GM23248 (cell line): ENCODE results near the gene CCND2. TPM values are rescaled to one million over a fixed set of nuclear protein-coding genes. Genes with fewer than 3 reads are reported as not detected.

Source experiments
- DNase-seq: peaks from one replicate; pipeline ENCODE4 v3.0.0-alpha.2; 2015
- H2AFZ ChIP-seq: fragments of 200-600 bp; sonication (generic); 2 replicates; pipeline ENCODE4 v1.6.1; 2016; ENCODE audit warnings: antibody characterized with exemption
- H3F3A ChIP-seq: fragments of 200-600 bp; sonication (generic); 2 replicates; pipeline ENCODE4 v1.6.1; 2016; ENCODE audit warnings: mild to moderate bottlenecking, antibody characterized with exemption, mixed run types; ENCODE audit not compliant: insufficient read depth
- H3K27ac ChIP-seq: fragments of 200-600 bp; sonication (generic); 2 replicates; pipeline ENCODE4 v1.5.1; 2016; ENCODE audit warnings: mild to moderate bottlenecking
- H3K27me3 ChIP-seq: fragments of 200-600 bp; sonication (generic); replicated peaks from 2 replicates; pipeline ENCODE4 v1.6.1; 2016; ENCODE audit warnings: mild to moderate bottlenecking; ENCODE audit not compliant: insufficient read depth
- H3K36me3 ChIP-seq: fragments of 200-600 bp; sonication (generic); 2 replicates; pipeline ENCODE4 v1.6.1; 2016; ENCODE audit warnings: low read depth, mild to moderate bottlenecking
- H3K4me1 ChIP-seq: fragments of 200-600 bp; sonication (generic); 2 replicates; pipeline ENCODE4 v1.6.1; 2016; ENCODE audit warnings: mild to moderate bottlenecking; ENCODE audit not compliant: insufficient read depth
- H3K4me2 ChIP-seq: fragments of 200-600 bp; sonication (generic); one replicate; pipeline ENCODE4 v1.6.1; 2016; ENCODE audit warnings: mild to moderate bottlenecking; ENCODE audit not compliant: unreplicated experiment
- H3K4me3 ChIP-seq: fragments of 200-600 bp; sonication (generic); 2 replicates; pipeline ENCODE4 v1.5.1; 2016; ENCODE audit warnings: mild to moderate bottlenecking
- H3K79me2 ChIP-seq: fragments of 200-600 bp; sonication (generic); 2 replicates; pipeline ENCODE4 v1.6.1; 2016; ENCODE audit warnings: mild to moderate bottlenecking; ENCODE audit not compliant: insufficient read depth
- H3K9ac ChIP-seq: fragments of 200-600 bp; sonication (generic); 2 replicates; pipeline ENCODE4 v1.6.1; 2016; ENCODE audit warnings: mild to moderate bottlenecking
- H3K9me2 ChIP-seq: fragments of 200-600 bp; sonication (generic); 2 replicates; pipeline ENCODE4 v1.6.1; 2016; ENCODE audit warnings: mixed run types, mild to moderate bottlenecking, moderate library complexity; ENCODE audit not compliant: insufficient read depth
- H3K9me3 ChIP-seq: fragments of 200-600 bp; sonication (generic); one replicate; pipeline ENCODE4 v1.6.1; 2017; ENCODE audit warnings: low read depth
- H4K20me1 ChIP-seq: fragments of 200-600 bp; sonication (generic); 2 replicates; pipeline ENCODE4 v1.6.0; 2016; ENCODE audit not compliant: insufficient read depth
- EZH2 ChIP-seq: fragments of 200-600 bp; sonication (generic); IDR thresholded peaks from 2 replicates; pipeline ENCODE4 v1.6.1; 2018; ENCODE audit warnings: antibody characterized with exemption, mild to moderate bottlenecking; ENCODE audit not compliant: insufficient read depth, poor library complexity, severe bottlenecking
- EZH2phosphoT487 ChIP-seq: fragments of 200-600 bp; sonication (generic); IDR thresholded peaks from 2 replicates; pipeline ENCODE4 v1.6.1; 2018; ENCODE audit warnings: antibody characterized with exemption, moderate library complexity, mild to moderate bottlenecking, low read depth; ENCODE audit not compliant: insufficient read depth
- WGBS, 2 experiments: methylation state at CpG; one replicate each; pipeline ENCODE4 v1.1.6; 2015 to 2017; ENCODE audit warnings: low lambda C conversion rate in 2 of 2, low coverage in 1 of 2; ENCODE audit errors: missing lambda C conversion rate in 2 of 2; 5-methylcytosine and 5-hydroxymethylcytosine counted together
- in situ Hi-C: fragments of 300-500 bp; cut with MboI; formaldehyde crosslinking; loops from 2 replicates; pipeline ENCODE4 v1.15.0; 2020
- polyA plus RNA-seq: library from polyadenylated mRNA; unstranded; fragments of >200 nt; fragmentation: Nextera tagmentation; extraction: Ambion mirVana; gene quantifications from 2 replicates; pipeline ENCODE4 v1.2.1, GENCODE V29; 2016
- total RNA-seq: library from RNA; depleted of rRNA; stranded (reverse); fragments of >200 nt; shearing (Covaris generic); gene quantifications from 2 replicates; pipeline ENCODE4 v1.2.3, GENCODE V29; 2014

Gene CCND2
- total and polyA plus RNA-seq, 2 experiments from 2014 or later: 2.9 to 4.9 TPM

DNA sequence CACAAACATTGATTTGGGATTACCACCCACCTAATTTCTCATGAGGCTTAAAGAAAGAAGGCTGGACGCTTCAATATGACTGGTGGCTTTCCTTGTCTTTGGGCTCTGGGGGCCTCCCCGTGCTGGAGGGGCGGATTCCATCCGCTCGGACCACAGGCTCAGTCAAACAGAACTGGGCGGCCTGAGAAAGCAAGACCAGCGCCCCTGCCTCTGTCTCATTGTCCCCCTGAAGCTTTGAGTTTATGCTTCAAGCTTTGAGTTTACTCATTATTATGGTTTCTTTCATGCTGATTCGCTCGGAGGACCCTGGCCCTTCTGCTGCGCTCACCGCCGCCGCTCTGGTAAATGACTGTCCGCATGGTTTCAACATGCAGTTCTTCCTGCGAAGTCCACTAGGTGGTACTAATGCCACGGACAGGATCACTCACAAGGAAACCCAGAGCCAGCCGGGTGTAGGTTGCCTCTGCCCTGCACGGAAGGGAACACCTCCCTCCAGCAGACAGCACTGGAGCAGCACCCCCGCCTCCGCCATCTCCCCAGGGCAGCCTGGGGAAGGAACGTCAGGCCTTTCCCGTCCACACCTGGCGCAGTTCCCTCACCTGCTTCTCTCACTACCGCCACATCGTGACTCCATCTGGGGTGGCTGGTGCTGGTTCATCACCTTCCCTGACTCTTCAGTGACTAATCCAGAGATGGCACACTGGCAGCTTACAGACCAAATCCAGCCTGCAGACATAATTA is 34.2 kb downstream of the CCND2 start:
- in situ Hi-C loops: no loop called here
- peaks cover 47% of the 10 kb centered on the region for H3K27me3 ChIP-seq

DNA sequence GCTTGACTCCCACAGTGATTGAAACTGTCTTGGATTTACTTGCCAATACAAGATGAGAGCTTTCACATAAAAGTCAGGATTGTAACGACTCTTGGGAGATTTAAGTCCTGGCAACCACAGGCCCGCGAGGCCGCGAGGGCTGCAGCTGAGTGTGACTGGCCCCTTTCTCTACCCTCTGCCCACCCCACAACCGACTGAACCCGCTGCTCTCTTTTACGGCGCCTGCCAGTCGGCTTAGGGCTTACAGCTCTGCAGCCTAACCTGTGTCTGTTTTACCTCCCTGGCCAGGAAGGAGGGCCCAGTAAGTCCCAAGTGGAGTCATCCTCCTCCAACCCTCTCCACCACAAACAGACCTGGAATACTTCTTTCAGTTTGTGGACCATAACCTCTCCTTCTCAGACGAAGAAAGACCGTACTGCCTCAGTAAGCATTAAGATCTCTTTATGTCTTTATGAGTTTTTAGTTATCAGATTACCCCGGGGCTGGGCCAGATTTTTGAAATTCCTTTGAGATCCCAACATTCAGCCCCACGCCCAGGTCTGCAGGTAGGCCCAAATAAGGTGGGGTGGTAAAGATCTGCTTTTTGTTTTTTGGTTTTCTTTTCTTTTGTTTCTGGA is 34.9 kb downstream of the CCND2 start:
- no peak overlapping the region for H3K9ac ChIP-seq
- H2AFZ ChIP-seq: no peak overlapping the region
- H3K79me2 ChIP-seq: no peaks in the 10 kb centered on the region
- H3F3A ChIP-seq: no peaks in the 10 kb centered on the region
- H3K4me2 ChIP-seq: no peak overlapping the region
- no peaks in the 10 kb centered on the region for H3K4me1 ChIP-seq
- TF ChIP-seq EZH2: no peak
- no peak for TF ChIP-seq EZH2phosphoT487
- H3K27ac ChIP-seq: no peak overlapping the region
- no peaks in the 10 kb centered on the region for H3K9me2 ChIP-seq
- DNase-seq: no peak
- H3K9me3 ChIP-seq: no peaks in the 10 kb centered on the region
- in situ Hi-C loops: no loop called here
- H4K20me1 ChIP-seq: no peaks in the 10 kb centered on the region
- peaks cover 45% of the 10 kb centered on the region for H3K27me3 ChIP-seq
- H3K4me3 ChIP-seq: no peak overlapping the region
- H3K36me3 ChIP-seq: no peaks in the 10 kb centered on the region
- WGBS, 2 experiments: 72 to 75% methylated on average over 13 to 14 of the region's 14 CpGs

More for the DNA sequence above, 34.2 kb downstream of the CCND2 start:
- Histone ChIP-seq H3F3A (no peaks in the 10 kb centered on the region), H3K4me1 (no peaks in the 10 kb centered on the region), H3K4me3 (no peak overlapping the region), H3K4me2 (no peak overlapping the region), H3K27ac (no peak overlapping the region), H3K79me2 (no peaks in the 10 kb centered on the region), H3K9me3 (no peaks in the 10 kb centered on the region), H3K9ac (no peak overlapping the region), H3K9me2 (no peaks in the 10 kb centered on the region), H2AFZ (no peak overlapping the region), H4K20me1 (no peaks in the 10 kb centered on the region), H3K36me3 (no peaks in the 10 kb centered on the region)
- peak; percentile 80 for DNase-seq
- TF ChIP-seq EZH2 (no peak), EZH2phosphoT487 (no peak)
- 36 to 37% methylated on average over 24 to 25 of the region's 25 CpGs for WGBS, 2 experiments

DNA sequence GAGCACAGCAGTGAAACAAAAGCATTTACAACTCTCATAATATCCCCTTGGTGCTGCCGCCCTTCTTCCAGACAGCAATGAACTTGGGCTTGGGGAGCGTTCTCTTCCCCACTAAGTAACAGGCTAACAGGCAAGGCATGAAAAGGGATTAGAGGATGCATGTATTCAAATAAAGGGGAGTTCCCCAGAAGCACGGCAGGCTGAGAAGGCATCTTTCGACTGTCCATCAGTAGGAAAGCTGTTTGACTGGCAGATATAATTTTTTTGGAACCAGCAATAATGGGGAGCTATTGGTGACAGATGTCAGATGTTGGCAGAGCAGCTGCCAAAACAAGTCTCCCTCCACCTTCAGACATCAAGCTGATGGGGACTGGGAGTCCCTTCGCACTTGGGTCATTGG is 38.2 kb downstream of the CCND2 start:
- Histone ChIP-seq H3K9me2 (no peaks in the 10 kb centered on the region), H4K20me1 (no peaks in the 10 kb centered on the region), H3K79me2 (no peaks in the 10 kb centered on the region), H3F3A (no peaks in the 10 kb centered on the region), H3K9me3 (no peaks in the 10 kb centered on the region), H3K4me3 (no peak overlapping the region), H3K4me1 (no peaks in the 10 kb centered on the region), H3K36me3 (no peaks in the 10 kb centered on the region), H3K4me2 (no peak overlapping the region), H2AFZ (no peak overlapping the region), H3K9ac (no peak overlapping the region), H3K27me3 (peaks cover 19% of the 10 kb centered on the region), H3K27ac (no peak overlapping the region)
- in situ Hi-C loops: no loop called here
- WGBS, 2 experiments: 17 to 21% methylated on average over 5 of the region's 5 CpGs
- no peak for DNase-seq
- no peak for TF ChIP-seq EZH2
- TF ChIP-seq EZH2phosphoT487: no peak

DNA sequence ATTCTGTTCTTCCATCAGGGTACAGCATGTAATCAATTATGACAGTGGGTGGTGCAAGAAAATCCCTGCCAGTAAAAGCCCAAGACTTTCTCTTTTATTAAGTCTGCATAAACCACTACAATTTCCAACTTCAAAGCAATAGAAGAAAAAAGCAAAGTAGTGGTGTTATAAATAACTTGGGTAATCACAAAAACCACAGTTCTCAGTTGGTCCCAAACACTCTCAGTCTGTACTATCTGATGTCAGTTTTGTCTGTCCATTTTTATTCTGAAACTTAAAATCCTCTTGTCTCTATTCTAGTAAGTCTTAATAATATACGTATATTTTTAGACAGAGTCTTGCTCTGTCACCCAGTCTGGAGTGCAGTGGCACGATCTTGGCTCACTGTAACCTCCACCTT is 38.7 kb downstream of the CCND2 start:
- no peak for DNase-seq
- Histone ChIP-seq H4K20me1 (no peaks in the 10 kb centered on the region), H3K9me2 (no peaks in the 10 kb centered on the region), H3F3A (no peaks in the 10 kb centered on the region), H3K79me2 (no peaks in the 10 kb centered on the region), H3K27ac (no peak overlapping the region), H3K4me2 (no peak overlapping the region), H3K9ac (no peak overlapping the region), H3K36me3 (no peaks in the 10 kb centered on the region), H2AFZ (no peak overlapping the region), H3K4me3 (no peak overlapping the region), H3K9me3 (no peaks in the 10 kb centered on the region), H3K4me1 (no peaks in the 10 kb centered on the region), H3K27me3 (peaks cover 15% of the 10 kb centered on the region)
- 25 to 26% methylated on average over 2 of the region's 2 CpGs for WGBS, 2 experiments
- TF ChIP-seq EZH2phosphoT487: no peak
- TF ChIP-seq EZH2: no peak
- in situ Hi-C loops: no loop called here
